GM10847 (cell line): Measurements from ENCODE around the gene ARAP2.

Experiments used
- POLR2A ChIP-seq: IDR thresholded peaks from 2 replicates; pipeline ENCODE4 v1.6.1; 2011; ENCODE audit not compliant: insufficient read length; ENCODE audit errors: extremely low read depth

The ARAP2 gene

GRCh38 chr4:36183665-36184393 is 60.5 kb downstream of the ARAP2 start:
- no peak for TF ChIP-seq POLR2A

DNA sequence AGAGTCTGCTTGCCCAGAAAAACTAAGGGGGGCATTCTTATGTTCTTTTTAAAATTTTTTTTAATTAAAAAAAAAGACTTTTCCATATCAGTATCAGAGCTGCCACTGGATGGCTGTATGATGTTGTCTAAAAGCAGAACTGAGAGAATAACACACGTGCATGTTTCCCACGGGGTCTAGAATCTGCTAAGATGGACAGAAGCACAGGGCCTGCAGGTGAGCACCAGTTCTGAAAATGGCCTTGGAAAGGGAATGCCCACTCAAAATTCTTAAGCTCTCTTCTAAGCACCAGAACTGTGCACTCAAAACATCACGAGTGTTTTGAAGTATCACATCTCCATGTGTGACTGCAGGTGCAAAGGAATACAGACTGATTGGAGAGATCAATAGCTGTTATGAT is 61.1 kb downstream of the ARAP2 start:
- no peak for TF ChIP-seq POLR2A

DNA sequence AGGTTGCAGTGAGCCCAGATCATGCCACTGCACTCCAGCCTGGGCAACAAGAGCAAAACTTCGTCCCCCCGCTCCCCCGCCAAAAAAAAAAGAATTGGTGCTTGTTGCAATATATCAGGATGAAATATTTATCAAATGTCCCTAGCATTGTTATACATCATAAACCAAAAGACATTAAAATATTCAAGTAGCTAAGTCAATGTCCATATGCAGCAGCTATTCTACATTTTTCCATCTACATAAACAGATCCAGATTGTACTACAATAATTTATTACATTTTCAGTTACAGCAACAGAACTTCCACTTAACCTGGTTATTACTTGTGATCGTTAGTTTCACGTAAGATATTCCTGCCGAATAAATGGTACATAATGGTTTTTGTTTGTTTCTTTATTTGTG is 64.1 kb downstream of the ARAP2 start:
- TF ChIP-seq POLR2A = no peak

GRCh38 chr4:36178484-36178883 is 65.8 kb downstream of the ARAP2 start:
- TF ChIP-seq POLR2A = no peak

- TF ChIP-seq POLR2A = no peak
Measured at GRCh38 chr4:36177946-36178345, 66.4 kb downstream of the ARAP2 start.

DNA sequence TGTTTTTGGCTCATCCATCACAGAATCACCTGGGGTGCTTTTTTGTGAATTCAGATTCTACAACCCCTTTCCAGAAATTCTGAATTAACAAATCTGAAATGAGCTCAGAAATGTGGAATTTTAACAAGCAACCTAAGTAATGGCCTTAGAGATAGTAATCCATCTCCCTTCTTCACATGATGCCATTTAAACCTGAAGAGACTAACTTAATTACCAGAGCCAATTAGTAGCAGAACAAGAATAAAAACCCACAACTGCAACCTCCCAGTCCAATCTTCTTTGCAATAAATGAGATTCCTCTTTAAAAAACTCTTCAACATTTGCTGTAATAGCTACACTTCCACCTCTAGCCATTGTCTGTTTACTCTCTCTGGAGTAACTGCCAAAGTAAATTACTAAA is 69.7 kb downstream of the ARAP2 start:
- no peak for TF ChIP-seq POLR2A

- no peak for TF ChIP-seq POLR2A
Measured at GRCh38 chr4:36173905-36174304, 70.4 kb downstream of the ARAP2 start.

GRCh38 chr4:36172656-36173055 is 71.7 kb downstream of the ARAP2 start:
- no peak for TF ChIP-seq POLR2A

- no peak for TF ChIP-seq POLR2A
Measured at GRCh38 chr4:36168127-36168878, 76.0 kb downstream of the ARAP2 start.

DNA sequence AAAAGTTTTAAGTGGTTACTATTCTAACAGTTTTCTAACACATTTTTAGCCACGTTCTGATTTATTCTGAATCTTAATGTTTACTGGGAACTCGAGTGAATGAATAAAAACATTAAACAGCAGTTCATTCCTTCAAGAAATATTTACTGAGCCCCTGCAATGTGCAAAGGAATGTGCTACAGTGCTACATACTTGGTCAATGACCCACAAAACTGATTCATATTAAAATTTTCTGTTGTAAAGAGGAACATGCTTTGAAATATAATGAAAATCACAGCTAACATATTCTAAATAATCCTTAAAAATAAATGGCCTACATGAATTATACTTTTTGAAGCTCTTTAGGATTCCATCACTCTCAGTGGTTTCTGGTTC is 78.7 kb downstream of the ARAP2 start:
- no peak for TF ChIP-seq POLR2A

DNA sequence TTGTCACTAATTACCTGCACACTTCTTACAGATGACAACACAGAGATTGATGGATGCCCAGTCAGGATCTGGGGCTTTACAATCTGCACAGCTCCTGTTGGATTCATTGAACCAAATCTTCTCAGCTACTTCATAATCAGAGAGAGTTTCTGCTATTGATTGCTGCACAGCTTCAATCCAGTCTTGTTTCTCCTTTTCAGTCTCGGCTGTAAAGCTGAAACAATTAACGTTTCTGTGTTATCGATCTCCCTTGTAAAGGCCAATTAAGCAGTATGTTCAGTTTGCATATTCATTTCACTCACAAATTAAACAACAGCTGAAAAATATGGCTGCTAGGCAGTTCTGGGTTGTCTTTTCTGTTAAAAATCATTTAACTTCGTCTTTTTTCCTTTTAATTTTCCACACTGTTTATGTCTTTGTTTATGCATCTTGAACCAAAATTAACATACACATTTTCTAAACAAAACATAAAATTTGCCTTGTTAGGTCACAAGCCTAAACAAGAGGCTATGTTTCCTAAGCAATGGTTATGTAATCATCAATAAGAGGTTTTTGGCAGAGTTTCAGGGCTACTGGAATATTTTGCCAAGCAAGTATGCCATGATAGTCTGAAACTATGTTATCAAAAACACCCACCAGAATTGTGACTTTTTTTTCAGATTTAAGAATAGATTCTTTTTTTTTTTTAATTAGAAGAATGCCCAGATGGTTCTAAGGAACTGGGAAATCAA is 79.2 kb downstream of the ARAP2 start:
- no peak for TF ChIP-seq POLR2A

- no peak for TF ChIP-seq POLR2A
Measured at GRCh38 chr4:36163198-36163597, 81.1 kb downstream of the ARAP2 start.

DNA sequence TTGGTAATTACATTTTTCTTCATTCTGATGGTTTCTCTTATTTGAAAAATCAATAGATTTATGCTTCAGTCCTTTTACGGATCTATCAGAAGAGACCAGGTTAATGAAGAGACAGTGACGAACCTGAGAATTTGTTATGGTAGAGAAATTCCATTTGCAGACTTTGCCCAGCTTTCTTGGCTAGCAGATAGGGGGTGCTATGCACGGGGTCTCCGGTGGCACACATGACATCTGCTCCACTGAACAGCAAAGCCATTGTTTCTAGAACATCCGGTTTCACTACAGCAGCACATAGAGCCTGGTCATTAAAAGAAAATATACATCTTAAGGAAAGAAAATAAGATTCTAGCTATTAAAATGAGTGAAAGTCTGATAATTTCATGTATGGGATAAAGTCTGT is 85.1 kb downstream of the ARAP2 start:
- TF ChIP-seq POLR2A = no peak

- TF ChIP-seq POLR2A = no peak
Measured at GRCh38 chr4:36152735-36153134, 91.6 kb downstream of the ARAP2 start.

DNA sequence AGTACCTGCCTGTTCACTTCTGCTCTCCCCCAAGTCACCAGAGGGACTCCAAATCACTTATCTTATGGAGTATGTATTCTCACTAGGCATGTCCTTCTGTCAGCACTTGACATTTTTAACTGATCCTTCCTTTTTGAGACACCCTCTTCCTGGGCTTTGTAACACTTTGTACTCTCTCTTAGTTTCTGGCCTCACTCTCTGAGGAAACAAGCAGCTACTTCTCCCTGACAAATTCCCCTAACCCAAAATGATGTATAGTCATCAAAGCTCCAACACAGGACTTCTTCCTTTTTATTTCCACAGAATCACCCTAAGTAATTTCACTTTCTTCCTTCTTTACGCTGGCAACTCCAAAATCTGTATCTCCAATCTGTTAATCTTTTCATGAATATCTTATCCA is 101.8 kb downstream of the ARAP2 start:
- TF ChIP-seq POLR2A = no peak

GRCh38 chr4:36141186-36141585 is 103.1 kb downstream of the ARAP2 start:
- TF ChIP-seq POLR2A = no peak
